A549 (cell line): ENCODE measurements around the gene SLC38A3. TPM values are rescaled to one million over a fixed set of nuclear protein-coding genes. Genes with fewer than 3 reads are reported as not detected.

ENCODE experiments used
- ATAC-seq, 2 experiments: fragments of 200-7000 bp in 1 of 2; fragments of >200 bp in 1 of 2; cut with Nextera tagmentation in 1 of 2; cut with Tn5 transposase in 1 of 2; 3 replicates each; pipeline versions ENCODE4 v1.8.0 to v1.9.1; 2018 to 2020; ENCODE audit warnings: mild to moderate bottlenecking in 1 of 2, moderate library complexity in 1 of 2
- CTCF ChIA-PET: fragments of 300-600 bp; sonication (Branson Sonifier 250); formaldehyde crosslinking; extraction: SDS; loops from one replicate; lab custom pipeline; 2021; ENCODE audit warnings: antibody characterized with exemption, inconsistent platforms; lab: Yijun Ruan, JAX
- POLR2A ChIA-PET: fragments of 350-600 bp; formaldehyde crosslinking; extraction: SDS; loops from one replicate; lab custom pipeline; 2021; ENCODE audit warnings: antibody characterized with exemption, inconsistent platforms; lab: Yijun Ruan, JAX
- DNase-seq, 2 experiments: peaks; one replicate each; pipeline versions ENCODE4 v3.0.0 to v3.0.0-alpha.2; 2011 to 2016; ENCODE audit warnings: low read depth in 1 of 2, low spot score in 1 of 2
- FAIRE-seq: peaks from 2 replicates; lab custom pipeline; 2011; peaks lifted over from hg19 to GRCh38; lab: Jason Lieb, UNC
- H3K27ac ChIP-seq, 2 experiments: fragments of >200 bp; sonication (Bioruptor Twin); formaldehyde crosslinking; 3 replicates each; pipeline ENCODE4 v1.5.1; 2016 to 2017
- H3K4me1 ChIP-seq: fragments of >200 bp; sonication (Bioruptor Twin); formaldehyde crosslinking; 3 replicates; pipeline ENCODE4 v1.6.1; 2016
- H3K4me2 ChIP-seq: fragments of >200 bp; sonication (Bioruptor Twin); formaldehyde crosslinking; 3 replicates; pipeline ENCODE4 v1.6.1; 2016
- H3K4me3 ChIP-seq: fragments of >200 bp; sonication (Bioruptor Twin); formaldehyde crosslinking; 3 replicates; pipeline ENCODE4 v1.5.1; 2016
- H3K9me3 ChIP-seq: fragments of >200 bp; sonication (Bioruptor Twin); formaldehyde crosslinking; 3 replicates; pipeline ENCODE4 v1.6.1; 2016
- CBX2 ChIP-seq: fragments of 200-600 bp; sonication (generic); IDR thresholded peaks from 2 replicates; pipeline ENCODE4 v1.6.1; 2016; ENCODE audit warnings: low read depth, mild to moderate bottlenecking, borderline replicate concordance
- CEBPB ChIP-seq, 2 experiments: fragments of >200 bp in 1 of 2; sonication (Bioruptor Twin) in 1 of 2; formaldehyde crosslinking in 1 of 2; IDR thresholded peaks; 2 replicates each; pipeline ENCODE4 v1.6.1; 2012 to 2016
- EP300 ChIP-seq, 2 experiments: fragments of >200 bp; sonication (Bioruptor Twin); formaldehyde crosslinking; IDR thresholded peaks; 2 replicates in 1 of 2; 3 replicates in 1 of 2; pipeline ENCODE4 v1.6.1; 2016 to 2017
- FOSB ChIP-seq: fragments of 250-450 bp; sonication (Bioruptor Pico); IDR thresholded peaks from 2 replicates; pipeline ENCODE4 v1.5.0; 2020; ENCODE audit warnings: mild to moderate bottlenecking, moderate library complexity
- GATA3 ChIP-seq: IDR thresholded peaks from 2 replicates; pipeline ENCODE4 v1.6.1; 2012; ENCODE audit warnings: borderline replicate concordance
- HOXA7 ChIP-seq: fragments of 250-450 bp; sonication (Bioruptor Pico); IDR thresholded peaks from 2 replicates; pipeline ENCODE4 v1.5.0; 2020; ENCODE audit warnings: mild to moderate bottlenecking, moderate library complexity
- HOXB13 ChIP-seq: fragments of 250-450 bp; sonication (Bioruptor Pico); IDR thresholded peaks from 2 replicates; pipeline ENCODE4 v1.5.0; 2020; ENCODE audit warnings: low read depth, mild to moderate bottlenecking, moderate library complexity
- NPAS2 ChIP-seq: fragments of 250-450 bp; sonication (Bioruptor Pico); IDR thresholded peaks from 2 replicates; pipeline ENCODE4 v1.8.0; 2022; ENCODE audit warnings: mild to moderate bottlenecking, moderate library complexity, borderline replicate concordance
- NR3C1 ChIP-seq: fragments of >200 bp; sonication (Bioruptor Twin); formaldehyde crosslinking; IDR thresholded peaks from 3 replicates; pipeline ENCODE4 v1.6.1; 2017
- POLR2AphosphoS2 ChIP-seq: conservative IDR thresholded peaks from 2 replicates; pipeline ENCODE4 v1.6.1; 2012; ENCODE audit warnings: low read length, improper control_type of control experiment, inconsistent platforms
- RAD21 ChIP-seq, 2 experiments: fragments of >200 bp in 1 of 2; sonication (Bioruptor Twin) in 1 of 2; formaldehyde crosslinking in 1 of 2; IDR thresholded peaks in 1 of 2; conservative IDR thresholded peaks in 1 of 2; 2 replicates in 1 of 2; 3 replicates in 1 of 2; pipeline ENCODE4 v1.6.1; 2012 to 2018; ENCODE audit warnings: inconsistent platforms in 1 of 2
- TFCP2L1 ChIP-seq: fragments of 250-450 bp; sonication (Bioruptor Pico); IDR thresholded peaks from 2 replicates; pipeline ENCODE4 v1.5.0; 2021; ENCODE audit warnings: mild to moderate bottlenecking
- ZC3H11A ChIP-seq: fragments of 450-650 bp; IDR thresholded peaks from 2 replicates; pipeline ENCODE4 v1.6.1; 2014; ENCODE audit warnings: antibody characterized with exemption, mild to moderate bottlenecking
- WGBS: methylation state at CpG from one replicate; pipeline ENCODE4 v1.1.6; 2017; ENCODE audit errors: missing lambda C conversion rate; 5-methylcytosine and 5-hydroxymethylcytosine counted together
- polyA minus RNA-seq: library from RNA; depleted of rRNA, polyadenylated mRNA; stranded (reverse); fragments of >200 nt; gene quantifications from 2 replicates; pipeline ENCODE4 v1.2.3, GENCODE V29; 2011; rRNA and poly(A)+ RNA removed
- polyA plus RNA-seq, 4 experiments: library from polyadenylated mRNA; depleted of rRNA in 3 of 4; stranded (reverse); fragments of >200 nt; fragmentation: RNase III in 1 of 4; extraction: RNeasy Plus Mini Kit Qiagen cat#74134 plus additional on column Dnase treatment in 1 of 4; gene quantifications; 2 replicates in 3 of 4; 3 replicates in 1 of 4; pipeline ENCODE4 v1.2.3, GENCODE V29; 2011 to 2017
- TF ChIP-seq, protein P1 (sequence below): fragments of 250-450 bp; sonication (Bioruptor Pico); IDR thresholded peaks from 2 replicates; pipeline ENCODE4 v1.5.0; 2020; ENCODE audit warnings: low read depth, mild to moderate bottlenecking, moderate library complexity
- TF ChIP-seq, protein P2 (sequence below): fragments of 450-650 bp; IDR thresholded peaks from 2 replicates; pipeline ENCODE4 v1.6.1; 2014; ENCODE audit warnings: antibody characterized with exemption

SLC38A3 gene
- polyA plus RNA-seq (2011; rRNA removed) (0.05 and 0.12 TPM in 2 replicates), polyA plus RNA-seq (2017; fragmentation: RNase III; extraction: RNeasy Plus Mini Kit Qiagen cat#74134 plus additional on column Dnase treatment) (0.10 to 0.13 TPM in 2 of 3 replicates, not detected in the other), polyA minus RNA-seq (0.39 TPM in 1 of 2 replicates, not detected in the other)
- polyA plus RNA-seq (2012; cell fraction: cytosol; rRNA removed) = 0.04 and 0.05 TPM in 2 replicates
- 0.04 and 0.11 TPM in 2 replicates for polyA plus RNA-seq (2012; cell fraction: nucleus; rRNA removed)

DNA sequence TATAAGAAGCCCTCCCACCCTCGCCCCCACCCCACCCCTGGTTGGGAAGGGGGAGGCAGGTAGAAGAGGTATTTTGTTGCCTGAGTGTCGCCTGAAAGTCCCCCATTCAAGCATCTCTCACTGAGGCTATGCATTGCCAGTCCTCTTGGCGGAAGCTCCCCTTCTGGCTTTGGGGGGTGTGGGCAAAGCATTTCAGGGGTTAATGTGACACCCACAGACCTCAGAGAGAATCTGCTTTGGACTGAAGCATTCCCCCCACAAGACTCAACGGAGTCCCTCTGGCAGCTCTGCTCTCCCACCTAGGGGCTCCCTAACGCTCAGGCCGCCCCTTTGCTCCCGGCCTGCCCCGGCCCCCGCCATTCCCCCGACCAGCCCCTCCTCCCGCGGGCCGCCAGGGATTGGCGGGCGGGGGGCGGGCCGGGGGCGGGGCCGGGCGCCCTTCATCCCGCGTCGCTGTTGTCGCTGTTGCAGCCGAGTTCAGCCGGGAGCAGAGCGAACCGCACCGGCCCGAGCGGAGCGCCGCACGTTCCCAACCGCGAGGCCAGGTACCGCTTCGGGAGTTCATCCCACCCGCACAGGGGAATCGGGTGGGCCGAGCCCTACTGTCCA is at the start of gene SLC38A3:
SLC38A3 (plus strand) TSS at position 468 of the 609 bp plus-strand sequence. CDS start 8,929 bp downstream, outside the sequence.
- ATAC-seq = peak in 1 of 2 experiments; percentile 32; a peak in 2 of 6 replicates
- no peak for FAIRE-seq
- ChIA-PET POLR2A (no interaction called here), CTCF (interaction anchor here (0.8 to 4.7 kb wide), 4 partner anchors 12 to 83 kb away, joined by 3 to 46 read pairs (median 6); partner anchors contain the start of gene GNAT1)
- Histone ChIP-seq H3K4me3 (no peak within 1 kb of the TSS), H3K4me1 (no peaks in the 10 kb centered on the region; the same call in 2 of the 3 replicates), H3K4me2 (peak within 1 kb of the TSS; percentile 61), H3K9me3 (no peaks in the 10 kb centered on the region), H3K27ac (0 out of 6 replicates have a peak within 1 kb of the TSS, but pooled peaks of 1 of the 2 experiments have one; percentile 26)
- no peak for DNase-seq
- no CpG with 5 or more reads among the region's 41 CpGs for WGBS
- no peak for TF ChIP-seq RAD21 (conservative IDR thresholded peaks at IDR 0.05 in 1 of 2, IDR thresholded peaks at IDR 0.05 in 1 of 2)
- no peak for TF ChIP-seq ZC3H11A
- TF ChIP-seq, protein P1, sequence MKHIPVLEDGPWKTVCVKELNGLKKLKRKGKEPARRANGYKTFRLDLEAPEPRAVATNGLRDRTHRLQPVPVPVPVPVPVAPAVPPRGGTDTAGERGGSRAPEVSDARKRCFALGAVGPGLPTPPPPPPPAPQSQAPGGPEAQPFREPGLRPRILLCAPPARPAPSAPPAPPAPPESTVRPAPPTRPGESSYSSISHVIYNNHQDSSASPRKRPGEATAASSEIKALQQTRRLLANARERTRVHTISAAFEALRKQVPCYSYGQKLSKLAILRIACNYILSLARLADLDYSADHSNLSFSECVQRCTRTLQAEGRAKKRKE = no peak
- TF ChIP-seq NR3C1 = no peak
- TF ChIP-seq TFCP2L1 (CRISPR knock-in tag) = no peak
- TF ChIP-seq CEBPB (IDR thresholded peaks at IDR 0.05) = no peak
- no peak for TF ChIP-seq POLR2AphosphoS2
- no peak for TF ChIP-seq CBX2
- no peak for TF ChIP-seq GATA3
- TF ChIP-seq, all 56 proteins: peak for 0

DNA sequence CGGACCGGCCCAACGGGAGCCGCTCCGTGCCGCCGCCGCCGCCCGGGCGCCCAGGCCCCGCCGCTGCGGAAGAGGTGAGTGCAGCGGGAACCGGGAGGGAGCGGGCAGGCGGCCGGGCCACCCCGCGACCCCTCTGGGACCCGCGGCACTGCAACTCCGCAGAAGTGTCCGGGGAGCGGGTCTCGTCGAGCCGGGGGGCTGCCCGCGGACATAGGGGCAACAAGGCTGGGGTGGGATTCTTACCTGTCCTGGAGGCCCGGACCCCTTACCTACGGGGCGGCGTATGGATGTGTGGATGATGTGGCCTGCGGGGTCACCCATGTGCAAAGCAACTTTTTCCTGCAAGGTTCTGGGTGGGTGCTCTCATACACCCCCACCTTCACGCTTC is 49.6 kb upstream of the SLC38A3 start:
- TF ChIP-seq EP300 (IDR thresholded peaks at IDR 0.05) (no peak), FOSB (CRISPR knock-in tag) (no peak)
- H3K4me1 ChIP-seq = peaks cover 44% of the 10 kb centered on the region
- peak overlapping the region; percentile 94 for H3K4me2 ChIP-seq
- no peak for DNase-seq
- FAIRE-seq = no peak
- POLR2A ChIA-PET = no interaction called here
- ATAC-seq = no peak
- no peaks in the 10 kb centered on the region for H3K9me3 ChIP-seq
- H3K27ac ChIP-seq = peak overlapping the region; percentile 76 to 85
- H3K4me3 ChIP-seq = peak overlapping the region; percentile 74
- CTCF ChIA-PET = interaction anchor here (1.3 to 2.0 kb wide), 3 partner anchors 25 to 34 kb away, joined by 5 read pairs; no protein-coding TSS in a partner anchor
- 82% methylated on average over 5 of the region's 37 CpGs for WGBS

DNA sequence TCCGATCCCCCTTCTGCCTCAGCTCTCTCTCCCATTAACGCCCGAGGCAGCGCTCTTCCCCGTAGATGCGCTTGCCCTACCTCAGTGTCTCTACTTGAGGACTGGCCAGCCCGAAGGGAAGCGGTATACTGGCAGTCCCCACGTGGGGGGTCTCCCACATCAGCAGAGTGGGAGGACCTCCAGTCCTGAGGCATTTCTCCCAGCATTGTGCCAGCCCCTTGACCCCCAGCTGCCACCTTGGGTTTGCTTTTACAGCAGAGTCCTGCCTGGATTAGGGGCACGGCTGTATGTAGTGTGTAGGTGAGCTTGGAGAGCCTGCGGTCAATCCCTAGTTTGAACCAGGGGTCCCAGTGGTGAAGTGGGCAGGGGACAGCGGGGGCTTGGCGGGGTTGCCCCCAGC is 49.2 kb upstream of the SLC38A3 start:
- ATAC-seq = 0 out of 6 replicates have a peak, but pooled peaks of 1 of the 2 experiments have one; percentile 5
- WGBS = 86% methylated on average over 9 of the region's 13 CpGs
- Histone ChIP-seq H3K27ac (peak overlapping the region; percentile 76 to 85; a peak in 5 of 6 replicates), H3K9me3 (no peaks in the 10 kb centered on the region), H3K4me3 (peak overlapping the region; percentile 74), H3K4me2 (peak overlapping the region; percentile 94), H3K4me1 (peaks cover 48% of the 10 kb centered on the region)
- no peak for DNase-seq
- TF ChIP-seq HOXB13 (no peak), NPAS2 (CRISPR knock-in tag) (no peak), HOXA7 (CRISPR knock-in tag) (no peak)
- TF ChIP-seq, protein P2, sequence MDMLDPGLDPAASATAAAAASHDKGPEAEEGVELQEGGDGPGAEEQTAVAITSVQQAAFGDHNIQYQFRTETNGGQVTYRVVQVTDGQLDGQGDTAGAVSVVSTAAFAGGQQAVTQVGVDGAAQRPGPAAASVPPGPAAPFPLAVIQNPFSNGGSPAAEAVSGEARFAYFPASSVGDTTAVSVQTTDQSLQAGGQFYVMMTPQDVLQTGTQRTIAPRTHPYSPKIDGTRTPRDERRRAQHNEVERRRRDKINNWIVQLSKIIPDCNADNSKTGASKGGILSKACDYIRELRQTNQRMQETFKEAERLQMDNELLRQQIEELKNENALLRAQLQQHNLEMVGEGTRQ = no peak
- CTCF ChIA-PET = interaction anchor here (0.8 to 2.0 kb wide), 8 partner anchors 17 to 38 kb away, joined by 3 to 6 read pairs (median 5); partner anchors contain the start of gene GNAT1
- no peak for FAIRE-seq
- POLR2A ChIA-PET = no interaction called here
